HG02973 (cell line): ENCODE data around the gene ATXN7L2.
"Not testable (repeated sequence)": the region's sequence is repeated elsewhere in the genome, so short reads cannot be mapped to it uniquely, and the experiment has no call there.

Source experiments
- ATAC-seq: cut with Tn5 transposase; IDR thresholded peaks from one replicate; pipeline ENCODE4 v1.9.1; 2021; ENCODE audit warnings: moderate library complexity; ENCODE audit not compliant: unreplicated experiment

ATXN7L2 gene

DNA sequence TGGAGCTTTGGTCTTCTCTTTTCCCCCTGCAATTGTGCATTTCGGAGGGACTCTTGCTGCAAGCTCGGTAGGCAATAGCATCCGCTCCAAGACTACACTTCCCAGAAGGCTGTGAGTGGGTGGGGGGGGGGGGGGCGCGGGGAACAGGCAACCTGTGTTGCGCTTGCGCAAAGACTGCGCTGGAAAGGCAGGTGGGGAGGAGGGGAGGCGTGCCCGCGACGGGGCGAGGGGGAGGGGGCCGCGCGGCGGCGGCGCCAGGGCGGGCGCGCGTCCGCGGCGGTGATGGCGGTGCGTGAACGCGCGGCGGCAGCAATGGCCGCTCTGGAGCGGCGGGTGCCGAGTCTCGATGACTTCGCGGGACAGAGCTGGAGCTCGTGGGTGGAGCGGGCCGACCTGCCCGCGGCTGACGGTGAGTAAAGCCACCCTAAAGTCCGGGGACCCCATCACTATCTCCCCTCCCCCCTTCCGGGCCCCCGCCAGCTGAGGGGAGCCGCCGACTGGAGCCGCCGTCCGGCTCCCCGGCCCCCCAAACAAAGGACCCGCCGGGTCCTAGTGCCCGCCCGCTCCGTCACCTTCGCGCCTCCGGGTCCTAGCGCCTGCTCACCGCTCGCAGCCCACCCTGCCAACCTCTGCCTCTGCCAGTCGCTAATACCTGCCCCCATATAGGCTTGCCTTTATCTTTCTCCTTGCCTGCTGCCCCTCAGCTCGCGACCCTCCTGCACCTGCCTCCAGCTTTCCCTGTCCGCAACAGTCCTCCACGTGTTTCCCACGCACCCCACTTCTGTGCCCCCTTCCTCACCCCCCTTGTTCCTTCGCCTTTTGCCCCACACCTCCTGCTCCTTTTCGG, at the start of gene ATXN7L2:
Gene ATXN7L2, plus strand, starts transcription at position 234 of the 847 bp plus-strand sequence. Its CDS starts 49 bp downstream, at position 283.
- ATAC-seq, result peak; percentile 59

DNA sequence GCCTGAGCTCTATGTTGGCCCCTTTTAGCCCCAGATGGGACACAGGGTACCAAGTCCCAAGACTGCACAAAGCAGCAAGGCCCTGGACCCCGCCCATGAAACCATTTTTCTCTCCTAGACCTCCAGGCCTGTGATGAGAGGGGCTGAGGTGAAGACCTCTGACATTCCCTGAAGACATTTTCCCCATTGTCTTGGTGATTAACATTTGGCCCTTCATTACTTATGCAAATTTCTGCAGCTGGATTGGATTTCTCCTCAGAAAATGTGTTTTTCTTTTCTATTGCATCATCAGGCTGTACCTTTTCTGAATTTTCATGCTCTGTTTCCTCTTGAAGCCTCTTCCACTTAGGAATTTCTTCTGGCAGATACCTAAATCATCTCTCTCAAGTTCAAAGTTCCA, 49.2 kb upstream of the ATXN7L2 start:
- ATAC-seq, result no peak

DNA sequence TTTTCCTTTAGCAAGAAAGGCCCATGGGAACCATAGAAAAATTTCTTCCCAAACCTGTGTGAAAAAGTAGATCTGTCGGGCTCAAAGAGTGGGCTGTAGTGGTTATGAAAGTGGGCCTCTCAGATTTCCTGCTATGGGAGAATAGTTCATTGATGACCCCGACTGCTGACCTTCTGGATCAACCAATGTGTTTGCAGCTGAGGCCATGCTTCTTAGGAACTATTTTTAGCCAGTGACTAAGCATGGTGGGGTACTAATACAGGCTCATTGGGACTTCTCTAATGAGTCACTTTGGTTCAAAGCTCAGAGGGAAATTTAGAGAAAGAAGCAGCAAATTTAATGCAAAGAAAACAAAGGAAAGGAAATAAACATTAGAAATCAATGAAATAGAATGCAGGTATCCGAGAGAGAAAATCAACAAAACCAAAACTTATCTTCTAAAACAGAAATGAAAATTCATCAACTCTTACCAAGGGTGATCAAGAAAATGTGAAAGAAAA, 44.9 kb upstream of the ATXN7L2 start:
- ATAC-seq, result no peak

DNA sequence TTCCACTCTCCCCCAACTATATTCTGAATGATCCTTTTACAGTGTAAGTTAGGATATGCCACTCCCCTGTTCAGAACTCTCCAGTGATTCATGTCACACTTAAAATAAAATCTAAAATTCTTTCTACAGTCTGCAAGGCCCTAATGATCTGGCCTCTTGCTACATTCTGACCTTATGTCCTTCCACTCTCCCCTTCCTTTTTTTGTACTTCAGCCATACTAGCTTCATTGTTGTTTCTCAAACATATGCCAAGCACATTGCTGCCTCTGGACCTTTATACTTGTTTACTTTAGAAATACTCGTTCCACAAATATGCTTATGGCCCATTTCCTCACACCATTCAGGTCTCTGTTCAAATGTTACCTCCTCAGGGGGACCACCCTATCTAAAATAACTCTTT, 42.6 kb upstream of the ATXN7L2 start:
- ATAC-seq, result no peak

- ATAC-seq, result no peak
Observed at GRCh38 chr1:109443476-109443875, 40.2 kb upstream of the ATXN7L2 start.

GRCh38 chr1:109444346-109444745, 39.4 kb upstream of the ATXN7L2 start:
- no peak for ATAC-seq

DNA sequence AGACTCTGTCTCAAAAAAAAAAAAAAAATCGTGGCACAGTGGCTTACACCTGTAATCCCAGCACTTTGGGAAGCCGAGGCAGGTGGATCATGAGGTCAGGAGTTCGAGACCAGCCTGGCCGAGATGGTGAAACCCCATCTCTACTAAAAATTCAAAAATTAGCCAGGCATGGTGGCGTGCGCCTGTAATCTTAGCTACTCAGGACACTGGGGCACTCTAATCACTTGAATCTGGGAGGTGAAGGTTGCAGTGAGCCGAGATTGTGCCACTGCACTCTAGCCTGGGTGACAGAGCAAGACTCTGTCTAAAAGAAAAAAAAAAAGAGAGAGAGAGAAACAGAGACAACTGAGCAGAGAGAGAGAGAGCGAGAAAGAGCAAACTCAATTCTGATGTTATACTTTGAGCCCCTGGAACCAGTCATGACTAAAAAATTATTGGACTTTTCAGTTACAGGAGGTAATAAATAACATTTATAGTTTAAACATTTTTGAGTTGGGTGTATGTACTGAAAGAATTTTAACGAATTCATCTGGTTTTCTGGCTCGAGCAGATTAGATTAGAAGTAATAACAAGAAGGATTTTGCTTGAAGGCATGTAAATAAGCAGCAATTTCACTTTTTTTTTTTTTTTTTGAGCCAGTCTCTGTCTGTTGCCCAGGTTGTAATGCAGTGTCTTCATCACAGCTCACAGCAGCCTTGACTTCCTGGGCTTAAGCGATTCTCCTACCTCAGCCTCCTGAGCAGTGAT, 37.6 kb upstream of the ATXN7L2 start:
- ATAC-seq, result not testable (repeated sequence)

DNA sequence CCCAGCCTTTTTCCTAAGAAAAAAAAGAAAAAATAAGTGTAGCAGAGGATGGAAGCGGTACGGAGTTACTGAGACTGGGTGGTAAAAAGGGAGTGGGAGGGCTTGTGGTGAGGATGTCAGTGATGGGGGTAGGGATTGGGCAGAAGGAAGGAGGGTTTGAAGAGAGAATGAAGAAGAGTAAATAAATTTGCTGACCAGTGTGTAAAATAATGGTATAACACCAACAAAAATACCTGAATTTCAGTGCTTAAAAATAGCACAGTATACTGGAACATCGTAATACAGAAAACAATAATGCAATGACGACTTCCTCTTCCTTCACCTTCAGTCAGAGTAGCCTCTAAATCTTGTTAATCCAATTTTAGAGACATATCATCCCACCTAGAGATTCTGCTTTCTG, 36.2 kb upstream of the ATXN7L2 start:
- no peak for ATAC-seq

GRCh38 chr1:109454497-109455133, 29.1 kb upstream of the ATXN7L2 start:
- ATAC-seq, result no peak

DNA sequence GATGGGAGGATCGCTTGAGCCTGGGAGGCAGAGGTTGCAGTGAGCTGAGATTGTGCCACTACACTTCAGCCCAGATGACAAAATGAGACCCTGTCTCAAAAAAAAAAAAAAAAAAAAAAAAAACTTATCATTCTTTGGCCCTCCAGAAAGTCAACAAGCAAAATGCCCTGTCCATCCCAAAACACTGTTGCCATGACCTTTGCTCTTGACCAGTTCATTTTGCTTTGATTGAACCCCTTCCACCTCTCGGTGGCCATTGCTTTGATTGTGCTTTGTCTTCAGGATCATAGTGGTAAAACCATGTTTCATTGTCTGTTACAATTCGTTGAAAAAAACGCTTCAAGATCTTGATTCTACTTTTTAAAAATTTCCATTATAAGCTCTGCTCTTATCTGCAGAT, 25.9 kb upstream of the ATXN7L2 start:
- no peak for ATAC-seq

- ATAC-seq, result no peak
Observed at GRCh38 chr1:109466125-109466451, 17.6 kb upstream of the ATXN7L2 start.

DNA sequence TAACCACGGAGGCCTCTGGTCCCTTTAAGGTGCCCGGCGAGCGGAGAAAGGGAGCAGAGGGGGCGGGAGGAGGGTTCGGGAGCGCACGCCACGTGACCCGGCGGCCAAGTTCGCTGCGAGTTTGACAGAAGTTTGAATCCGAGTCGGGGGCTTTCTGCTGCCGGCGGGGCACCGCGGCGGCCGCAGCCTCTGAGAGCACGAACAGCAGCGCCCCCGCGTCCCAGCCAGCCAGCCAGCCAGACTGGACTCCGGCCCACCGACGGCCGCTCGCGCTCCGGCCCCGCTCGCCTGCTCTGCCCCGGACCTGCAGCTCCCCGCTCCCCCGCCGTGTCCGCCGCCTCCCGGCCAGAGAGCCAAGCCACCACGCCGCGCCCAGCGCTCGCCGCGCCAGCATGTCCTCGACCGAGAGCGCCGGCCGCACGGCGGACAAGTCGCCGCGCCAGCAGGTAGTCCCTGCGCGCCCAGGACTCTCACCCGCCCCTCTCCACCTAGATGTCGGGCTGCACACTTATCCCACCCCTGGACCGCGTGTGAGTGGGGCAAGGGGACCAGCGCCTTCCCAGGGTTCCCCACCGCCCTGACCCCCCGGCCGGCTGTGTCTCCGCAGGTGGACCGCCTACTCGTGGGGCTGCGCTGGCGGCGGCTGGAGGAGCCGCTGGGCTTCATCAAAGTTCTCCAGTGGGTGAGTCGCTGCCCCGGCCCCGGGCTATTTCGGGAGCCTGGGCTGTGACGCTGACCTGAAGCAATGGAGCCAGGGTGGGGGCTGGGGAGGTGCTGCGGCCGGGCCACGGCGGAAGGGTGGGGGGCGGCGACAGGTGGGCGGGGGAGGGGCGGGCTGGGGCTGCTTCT, 17.0 kb upstream of the ATXN7L2 start, which contains the start of gene SYPL2:
Gene SYPL2, plus strand, starts transcription at position 95 of the 849 bp plus-strand sequence. Its CDS starts 298 bp downstream, at position 393.
- no peak for ATAC-seq

DNA sequence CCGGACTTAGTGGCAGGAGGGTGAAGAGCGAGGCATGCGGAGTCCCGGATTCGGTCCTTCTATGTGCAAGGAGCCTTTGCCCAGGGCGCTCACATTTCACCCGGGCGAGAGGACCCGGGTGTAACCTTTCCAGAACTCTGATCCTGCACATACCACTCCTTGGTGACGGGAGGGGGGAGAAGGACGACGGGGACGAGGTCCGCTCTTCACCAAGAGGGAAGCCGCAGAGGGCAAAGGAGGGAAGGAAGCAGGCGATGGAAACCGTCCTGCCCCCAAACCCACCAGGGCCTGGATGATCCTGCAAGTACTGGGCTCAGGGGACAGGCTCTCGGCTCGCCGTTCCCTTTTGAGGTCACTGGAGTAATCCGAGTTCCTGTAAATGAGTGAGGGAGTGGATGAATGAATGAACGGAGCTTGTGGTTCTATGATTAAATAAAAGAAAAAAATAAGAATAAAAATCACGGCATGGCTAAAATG, 16.4 kb upstream of the ATXN7L2 start:
- no peak for ATAC-seq

- ATAC-seq, result no peak
Observed at GRCh38 chr1:109468061-109468460, 15.6 kb upstream of the ATXN7L2 start.

DNA sequence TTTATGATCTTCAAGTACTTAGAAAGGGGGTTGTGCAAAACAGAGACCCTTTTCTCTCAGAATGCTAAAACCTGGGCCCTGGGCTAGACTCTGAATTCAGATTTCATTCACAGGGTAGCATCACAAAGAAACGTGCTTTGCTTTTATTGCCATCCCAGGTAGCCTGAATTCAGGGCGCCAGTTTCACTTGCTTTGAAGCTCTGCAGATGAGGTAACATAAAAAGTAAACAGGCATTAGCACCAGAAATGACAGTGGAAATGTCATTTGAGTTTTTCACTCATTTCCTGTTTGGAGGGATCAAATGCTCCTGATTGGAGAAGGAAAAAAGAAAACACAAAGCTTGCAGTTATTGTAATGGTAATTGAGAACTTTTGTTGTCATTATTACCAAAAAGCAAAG, 14.8 kb upstream of the ATXN7L2 start:
- no peak for ATAC-seq

DNA sequence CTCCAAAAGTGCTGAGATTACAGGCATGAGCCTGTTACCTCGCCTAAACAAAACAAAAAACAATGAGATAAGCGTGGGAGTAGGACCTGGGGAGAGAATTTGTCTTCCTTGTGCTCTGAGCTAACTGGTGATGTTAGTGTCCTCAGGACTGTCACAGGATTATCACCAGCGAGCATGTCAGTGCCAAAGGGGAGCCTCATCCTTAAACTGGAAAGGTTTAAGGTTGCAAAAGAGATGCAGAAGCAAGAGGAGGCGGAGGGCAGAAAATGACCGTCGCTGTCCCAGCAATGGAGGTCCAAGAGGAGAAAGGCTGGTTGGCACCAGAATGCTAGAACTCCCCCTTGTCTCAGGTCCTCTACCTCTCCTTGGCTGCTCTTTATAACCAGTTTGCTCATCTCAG, 13.5 kb upstream of the ATXN7L2 start:
- ATAC-seq, result no peak

DNA sequence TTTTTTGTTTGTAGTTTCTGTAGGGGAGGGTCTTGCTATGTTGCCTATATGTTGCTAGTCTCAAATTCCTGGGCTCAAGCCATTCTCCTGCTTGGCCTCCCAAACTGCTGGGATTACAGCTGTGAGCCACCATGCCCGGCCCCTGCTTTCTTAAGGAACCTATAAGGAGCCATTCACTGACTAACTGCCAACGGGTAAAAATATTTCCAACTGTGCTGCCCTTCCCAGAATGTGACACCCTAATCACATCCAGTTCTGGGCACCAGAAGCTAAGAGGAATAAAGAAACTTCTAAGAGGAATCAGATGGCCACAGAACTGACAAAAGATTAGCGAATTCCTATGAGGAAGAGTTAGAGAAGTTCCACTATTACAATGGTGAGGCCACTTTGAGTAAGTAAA, 10.9 kb upstream of the ATXN7L2 start:
- no peak for ATAC-seq

DNA sequence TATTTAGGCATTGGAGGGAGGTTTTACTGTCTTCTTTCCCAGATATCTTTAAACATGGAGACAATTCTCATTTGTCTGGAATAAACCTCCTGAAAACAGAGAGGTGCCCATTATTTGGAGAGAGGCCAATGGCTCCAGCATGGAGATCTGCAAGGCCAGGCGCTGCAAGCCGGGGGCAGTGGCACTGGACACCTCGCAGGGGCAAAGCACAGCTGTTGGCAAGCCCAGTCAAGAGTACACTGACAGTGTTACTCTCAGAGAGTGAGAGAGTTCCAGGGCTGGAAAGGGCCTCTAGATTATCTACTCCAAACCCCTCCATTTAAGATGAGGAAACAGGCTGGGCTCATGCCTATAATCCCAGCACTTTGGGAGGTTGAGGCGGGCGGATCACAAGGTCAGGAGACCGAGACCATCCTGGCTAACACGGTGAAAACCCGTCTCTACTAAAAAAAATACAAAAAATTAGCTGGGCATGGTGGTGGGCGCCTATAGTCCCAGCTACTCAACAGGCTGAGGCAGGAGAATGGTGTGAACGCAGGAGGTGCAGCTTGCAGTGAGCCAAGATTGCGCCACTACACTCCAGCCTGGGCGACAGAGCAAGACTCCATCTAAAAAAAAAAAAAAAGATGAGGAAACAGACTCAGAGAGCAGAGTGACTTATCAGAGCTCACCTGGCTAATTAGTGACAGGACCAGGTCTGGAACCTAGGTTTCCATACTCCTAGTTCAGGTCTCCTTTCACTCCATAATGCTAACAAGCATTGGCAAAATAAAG, 10.2 kb upstream of the ATXN7L2 start:
- not testable (repeated sequence) for ATAC-seq

DNA sequence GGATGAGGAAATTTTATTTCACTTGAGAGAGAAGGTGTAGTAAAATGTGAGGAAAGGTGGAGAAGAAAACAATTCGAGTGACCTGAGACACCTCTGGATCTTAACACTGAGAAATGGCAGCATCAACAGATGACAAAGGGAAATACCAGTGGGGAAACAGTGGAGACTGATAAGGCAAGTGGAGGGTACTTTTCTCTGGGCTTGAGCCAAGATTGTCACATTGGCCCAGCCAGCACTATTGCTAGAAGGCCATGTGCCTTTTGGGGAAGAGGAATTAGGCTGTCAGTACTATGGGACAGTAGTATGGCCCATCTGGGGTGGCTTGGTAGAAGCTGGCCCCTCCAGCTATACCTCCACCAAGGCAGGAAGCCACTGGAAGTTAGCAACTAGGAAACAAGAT, 9.0 kb upstream of the ATXN7L2 start:
- ATAC-seq, result no peak

GRCh38 chr1:109475261-109475660, 8.4 kb upstream of the ATXN7L2 start:
- no peak for ATAC-seq
